NCI-H510A (cell line): ENCODE results near the gene KBTBD2.
"Not testable (repeated sequence)": the region's sequence is repeated elsewhere in the genome, so short reads cannot be mapped to it uniquely, and the experiment has no call there.

Experiments used
- DNase-seq: peaks from one replicate; lab custom pipeline; 2025; lab: John Stamatoyannopoulos, UW

The KBTBD2 gene

GRCh38 chr7:32855837-32856775 is 35.5 kb downstream of the KBTBD2 start:
- DNase-seq: not testable (repeated sequence)

GRCh38 chr7:32850654-32851053 is 40.9 kb downstream of the KBTBD2 start:
- not testable (repeated sequence) for DNase-seq

GRCh38 chr7:32848655-32849054 is 42.9 kb downstream of the KBTBD2 start:
- DNase-seq: not testable (repeated sequence)

DNA sequence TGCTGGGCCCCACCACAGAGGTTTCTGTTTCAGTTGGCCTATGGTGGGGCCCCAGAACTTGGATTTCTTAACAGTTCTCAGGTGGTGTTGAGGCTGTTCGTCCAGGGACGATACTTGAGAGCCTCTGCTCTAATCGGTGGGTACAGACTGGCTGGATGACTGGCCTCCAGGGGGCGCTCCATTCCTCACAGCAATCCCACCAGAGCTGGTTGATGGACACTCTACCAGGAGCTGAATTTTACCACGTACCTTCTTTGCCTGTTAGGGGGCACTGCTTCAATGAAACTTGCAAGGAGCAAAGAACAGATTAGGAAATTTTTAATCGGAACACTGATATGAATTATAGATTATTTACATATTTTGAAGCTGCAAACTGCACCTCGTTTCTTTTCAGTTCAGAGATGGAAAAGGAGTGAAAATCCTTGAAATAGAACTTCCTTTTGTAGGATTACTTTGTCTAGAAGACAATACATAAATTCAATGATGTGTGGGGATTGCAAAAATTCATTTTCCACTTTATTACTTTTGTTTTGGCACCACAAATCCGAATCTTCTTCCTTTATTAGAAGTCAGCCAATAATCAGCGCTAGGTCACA is 44.8 kb downstream of the KBTBD2 start:
- no peak for DNase-seq

GRCh38 chr7:32844748-32845147 is 46.8 kb downstream of the KBTBD2 start:
- DNase-seq: not testable (repeated sequence)

DNA sequence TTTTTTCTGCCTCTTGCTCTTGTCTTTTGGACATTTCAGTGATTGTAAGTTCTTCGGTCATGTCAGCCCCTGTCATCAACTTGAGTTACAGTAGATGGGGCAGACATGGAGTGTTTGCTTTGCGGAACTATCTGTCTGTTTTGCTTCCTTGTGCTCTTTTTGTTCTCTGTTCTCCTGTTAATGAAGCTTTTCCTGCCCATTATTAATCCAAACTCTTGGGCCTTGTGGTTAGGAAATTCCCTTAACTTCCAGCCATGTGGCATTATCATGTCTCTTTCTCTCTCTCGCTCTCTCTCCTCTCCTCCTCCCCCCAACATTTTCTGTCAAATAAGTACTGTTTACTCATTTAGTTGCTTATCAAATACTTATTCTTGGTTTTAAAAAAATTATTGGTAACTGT is 47.8 kb downstream of the KBTBD2 start:
- DNase-seq: not testable (repeated sequence)

GRCh38 chr7:32839846-32840245 is 51.7 kb downstream of the KBTBD2 start:
- DNase-seq: not testable (repeated sequence)

DNA sequence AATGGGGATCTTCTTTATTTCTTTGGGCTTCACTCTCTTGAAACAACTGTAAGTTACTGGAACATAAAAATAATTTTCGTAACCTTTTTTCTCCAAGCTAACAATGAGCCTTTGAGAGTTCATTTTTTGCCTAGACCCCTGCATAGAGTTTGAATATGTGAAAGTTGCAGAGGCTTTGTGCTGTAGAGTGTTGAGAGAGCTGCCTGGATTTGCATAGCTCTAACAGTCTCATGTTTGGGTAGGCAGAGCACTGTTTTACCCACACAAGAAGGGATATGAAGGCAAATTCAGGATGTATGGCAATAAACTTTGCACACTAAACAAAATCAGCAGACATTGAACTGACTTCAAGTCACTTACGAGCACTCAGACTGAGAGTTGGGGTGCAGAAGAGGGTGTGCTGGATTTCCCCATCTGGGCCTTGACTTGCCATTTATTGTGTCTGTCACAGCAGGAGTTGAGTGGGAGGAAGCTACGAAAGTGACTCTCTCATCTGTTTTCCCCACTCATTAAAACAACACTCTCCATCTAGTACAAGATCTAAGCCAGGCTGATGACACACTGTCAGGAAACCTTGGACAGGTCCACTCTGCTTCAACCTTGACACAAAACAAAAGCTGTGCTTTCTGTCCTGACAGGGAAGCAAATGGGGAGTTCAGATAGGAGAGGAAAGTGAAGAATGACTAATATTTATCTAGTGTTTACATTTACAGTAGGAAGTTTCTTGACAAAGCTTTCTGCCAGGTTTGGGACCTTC is 62.4 kb downstream of the KBTBD2 start:
- DNase-seq: not testable (repeated sequence)
